GM12878 (cell line): Measurements from ENCODE around the gene MRPL46. TPM values are rescaled to one million over a fixed set of nuclear protein-coding genes. Genes with fewer than 3 reads are reported as not detected.

Experiments
- ATAC-seq: fragments of 200-7000 bp; cut with Tn5 transposase; 3 replicates; pipeline ENCODE4 v1.9.1; 2020; ENCODE audit warnings: mild to moderate bottlenecking, moderate library complexity
- BruUV-seq: library from RNA; stranded (reverse); fragments of 400-500 nt; replicated peaks from 2 replicates; lab custom pipeline; 2021; lab: Mats Ljungman, UMichigan
- CTCF ChIA-PET: fragments of 300-600 bp; sonication (Branson Sonifier 250); formaldehyde crosslinking; extraction: SDS; loops from one replicate; lab custom pipeline; 2021; ENCODE audit warnings: inconsistent platforms; lab: Yijun Ruan, JAX
- POLR2A ChIA-PET: fragments of 350-600 bp; formaldehyde crosslinking; extraction: SDS; loops from one replicate; lab custom pipeline; 2021; ENCODE audit warnings: inconsistent platforms; lab: Charles Lee
- RAD21 ChIA-PET: fragments of 300-600 bp; sonication (Branson Sonifier 250); formaldehyde crosslinking; loops from one replicate; lab custom pipeline; 2023; ENCODE audit warnings: antibody characterized with exemption; ENCODE audit not compliant: unreplicated experiment; lab: Charles Lee
- SMC1A ChIA-PET: fragments of 300-600 bp; sonication (Branson Sonifier 250); formaldehyde crosslinking; loops from one replicate; lab custom pipeline; 2023; ENCODE audit not compliant: unreplicated experiment, uncharacterized antibody; lab: Charles Lee
- DNase-seq: peaks from one replicate; pipeline ENCODE4 v3.0.0-alpha.2; 2011; ENCODE audit warnings: low read depth, low spot score
- FAIRE-seq: peaks from 3 replicates; lab custom pipeline; 2011; peaks lifted over from hg19 to GRCh38; lab: Jason Lieb, UNC
- H2AFZ ChIP-seq: 2 replicates; pipeline ENCODE4 v1.6.0; 2011; ENCODE audit warnings: low read depth, low read length, control low read depth; ENCODE audit not compliant: control insufficient read depth
- H3K27ac ChIP-seq: 2 replicates; pipeline ENCODE4 v1.5.1; 2011; ENCODE audit warnings: control low read depth; ENCODE audit not compliant: control insufficient read depth, insufficient read depth
- H3K27me3 ChIP-seq, 2 experiments: replicated peaks in 1 of 2; 2 replicates each; pipeline versions ENCODE4 v1.6.0 to v1.6.1; 2011; ENCODE audit warnings: low read length in 1 of 2; ENCODE audit not compliant: control insufficient read depth in 2 of 2, insufficient read depth in 2 of 2
- H3K36me3 ChIP-seq, 2 experiments: 2 replicates each; pipeline ENCODE4 v1.5.1; 2011; ENCODE audit warnings: low read length in 1 of 2; ENCODE audit not compliant: control insufficient read depth in 2 of 2, insufficient read depth in 2 of 2
- H3K4me1 ChIP-seq: 2 replicates; pipeline ENCODE4 v1.6.1; 2011; ENCODE audit warnings: mild to moderate bottlenecking, low read length, moderate library complexity, mixed read lengths; ENCODE audit not compliant: control insufficient read depth, insufficient read depth
- H3K4me2 ChIP-seq: 2 replicates; pipeline ENCODE4 v1.6.0; 2011; ENCODE audit warnings: control low read depth; ENCODE audit not compliant: control insufficient read depth, insufficient read depth
- H3K4me3 ChIP-seq: fragments of 200-600 bp; sonication (generic); 2 replicates; pipeline ENCODE4 v1.5.1; 2016
- H3K79me2 ChIP-seq: 2 replicates; pipeline ENCODE4 v1.6.0; 2011; ENCODE audit warnings: low read length; ENCODE audit not compliant: control insufficient read depth, insufficient read depth
- H3K9ac ChIP-seq: 2 replicates; pipeline ENCODE4 v1.8.0; 2011; ENCODE audit warnings: low read length, control low read depth, mixed read lengths; ENCODE audit not compliant: control insufficient read depth, insufficient read depth
- H3K9me3 ChIP-seq: replicated peaks from 3 replicates; pipeline ENCODE4 v1.5.1; 2011; ENCODE audit warnings: mild to moderate bottlenecking, low read length; ENCODE audit not compliant: control insufficient read depth, insufficient read depth
- H4K20me1 ChIP-seq: 2 replicates; pipeline ENCODE4 v1.6.0; 2011; ENCODE audit not compliant: control insufficient read depth, insufficient read depth
- BHLHE40 ChIP-seq, 2 experiments: fragments of 450-650 bp in 1 of 2; IDR thresholded peaks; 2 replicates each; pipeline ENCODE4 v1.6.1; 2011 to 2017; ENCODE audit warnings: low read depth in 2 of 2, borderline replicate concordance in 1 of 2, improper control_type of control experiment in 1 of 2, low read length in 1 of 2, mild to moderate bottlenecking in 1 of 2
- CBFB ChIP-seq: IDR thresholded peaks from 2 replicates; pipeline ENCODE4 v1.6.1; 2016; ENCODE audit warnings: antibody characterized with exemption, low read depth
- CREB1 ChIP-seq: IDR thresholded peaks from 2 replicates; pipeline ENCODE4 v1.6.1; 2012; ENCODE audit warnings: low read depth, mild to moderate bottlenecking, inconsistent platforms
- GABPA ChIP-seq: IDR thresholded peaks from 2 replicates; pipeline ENCODE4 v1.6.1; 2014; ENCODE audit warnings: antibody characterized with exemption, low read depth, mild to moderate bottlenecking, inconsistent platforms
- NFIC ChIP-seq: IDR thresholded peaks from 2 replicates; pipeline ENCODE4 v1.6.1; 2012; ENCODE audit warnings: low read depth, mild to moderate bottlenecking, inconsistent platforms, low read length, moderate library complexity
- NR2F1 ChIP-seq: fragments of 450-650 bp; conservative IDR thresholded peaks from 2 replicates; pipeline ENCODE4 v1.6.1; 2017; ENCODE audit warnings: mild to moderate bottlenecking
- PML ChIP-seq: IDR thresholded peaks from 2 replicates; pipeline ENCODE4 v1.6.1; 2012; ENCODE audit warnings: low read length, inconsistent platforms
- SIX5 ChIP-seq: IDR thresholded peaks from 2 replicates; pipeline ENCODE4 v1.6.1; 2011; ENCODE audit warnings: mild to moderate bottlenecking, low read depth, low read length, moderate library complexity; ENCODE audit not compliant: severe bottlenecking
- SMARCA5 ChIP-seq: fragments of 450-650 bp; IDR thresholded peaks from 2 replicates; pipeline ENCODE4 v1.6.1; 2017; ENCODE audit warnings: mild to moderate bottlenecking
- YY1 ChIP-seq: IDR thresholded peaks from 2 replicates; pipeline ENCODE4 v1.6.1; 2011; ENCODE audit warnings: low read depth, mild to moderate bottlenecking, low read length
- WGBS: methylation state at CpG from one replicate; pipeline ENCODE4 v1.1.6; 2016; ENCODE audit warnings: low lambda C conversion rate; ENCODE audit not compliant: insufficient replicate concordance, insufficient coverage; ENCODE audit errors: missing lambda C conversion rate; 5-methylcytosine and 5-hydroxymethylcytosine counted together
- in situ Hi-C: fragments of 300-500 bp; cut with MboI; formaldehyde crosslinking; loops from 9 replicates; pipeline ENCODE4 v1.14.3; 2018; ENCODE audit warnings: mixed read lengths
- intact Hi-C: fragments of 100-400 bp; cut with micrococcal nuclease; formaldehyde crosslinking; loops from one replicate; pipeline ENCODE4 v1.14.2; 2022; ENCODE audit not compliant: unreplicated experiment
- polyA plus RNA-seq, 11 experiments: library from polyadenylated mRNA; depleted of rRNA in 4 of 11; unstranded in 6 of 11; stranded (reverse) in 5 of 11; fragments of >200 nt; fragmentation: Nextera tagmentation in 4 of 11; fragmentation: Illumina TruSeq in 1 of 11; extraction: Ambion mirVana in 4 of 11; extraction: Trizol in 1 of 11; gene quantifications; 1 replicate in 1 of 11; 2 replicates in 10 of 11; pipeline versions ENCODE4 v1.2.1 to v1.2.3, GENCODE V29; 2011 to 2016; ENCODE audit warnings: inconsistent platforms in 2 of 11, missing spikeins in 2 of 11, low read depth in 1 of 11
- total RNA-seq, 4 experiments: library from RNA; depleted of rRNA in 3 of 4; stranded (reverse); fragments of >200 nt in 3 of 4; fragmentation: Illumina TruSeq in 1 of 4; extraction: Trizol in 1 of 4; gene quantifications; 2 replicates each; pipeline versions ENCODE4 v1.2.1 to v1.2.3, GENCODE V29; 2013 to 2021
- TF ChIP-seq, protein P1 (sequence below), 3 experiments: IDR thresholded peaks in 2 of 3; conservative IDR thresholded peaks in 1 of 3; 2 replicates each; pipeline ENCODE4 v1.5.1; 2011; ENCODE audit warnings: low read depth in 3 of 3, low read length in 3 of 3, mild to moderate bottlenecking in 3 of 3, control low read depth in 2 of 3, moderate library complexity in 2 of 3, inconsistent platforms in 1 of 3, mixed read lengths in 1 of 3; ENCODE audit not compliant: control insufficient read depth in 2 of 3, insufficient read depth in 1 of 3; ENCODE audit errors: extremely low read depth in 1 of 3

The MRPL46 gene
- total and polyA plus RNA-seq, 10 of the 15 experiments (the other 5 are each of a cell fraction or from before 2014, with no cell fraction given), result 37.4 to 96.7 (median 52.9) TPM

DNA sequence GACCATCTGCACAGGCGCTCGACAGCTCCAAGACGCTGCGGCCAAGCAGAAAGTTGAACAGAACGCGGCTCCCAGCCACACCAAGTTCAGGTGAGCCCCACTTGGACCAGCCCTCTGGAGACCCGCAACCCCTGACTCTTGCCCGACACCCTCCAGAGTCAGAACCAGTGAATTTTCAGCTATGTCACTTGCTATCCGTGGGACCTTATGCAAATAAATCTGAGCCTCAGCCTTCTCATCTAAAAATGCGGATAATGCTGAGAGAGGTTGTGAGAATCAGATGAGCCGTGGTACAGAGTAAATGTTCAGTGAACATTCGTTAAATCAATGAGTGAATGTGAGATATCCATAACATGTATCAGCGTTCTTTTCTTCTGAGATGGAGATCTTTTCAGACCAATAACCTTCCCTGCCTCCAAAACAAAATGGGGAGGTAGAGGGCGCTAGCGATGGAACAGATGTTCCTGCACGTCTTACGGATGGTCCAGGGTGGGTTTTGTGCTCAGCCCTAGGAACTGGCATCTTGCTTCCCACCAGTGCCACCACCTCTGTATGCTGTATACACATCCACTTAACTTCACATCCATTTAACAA lies 844 bp upstream of the MRPL46 start:
- peak overlapping the region; percentile 60 for H3K4me2 ChIP-seq
- H3K4me3 ChIP-seq, result peak overlapping the region; percentile 95
- H2AFZ ChIP-seq, result peak overlapping the region; percentile 99
- SMC1A ChIA-PET, result interaction anchor here (0.8 to 1.3 kb wide), 3 partner anchors 12 to 50 kb away, joined by 3 to 4 read pairs (median 3); no protein-coding TSS in a partner anchor
- H3K79me2 ChIP-seq, result peaks cover 36% of the 10 kb centered on the region
- TSS peak; percentile 57 for BruUV-seq
- H3K4me1 ChIP-seq, result peaks cover 10% of the 10 kb centered on the region
- WGBS, result 2% methylated on average over 17 of the region's 17 CpGs
- CTCF ChIA-PET, result interaction anchor here (0.7 to 4.1 kb wide), 7 partner anchors 12 to 776 kb away, joined by 3 to 24 read pairs (median 4); partner anchors contain the start of genes AEN, FANCI and ISG20
- peak; percentile 8 for ATAC-seq
- POLR2A ChIA-PET, result interaction anchor here (1.0 to 1.4 kb wide), 4 partner anchors 12 to 170 kb away, joined by 3 to 5 read pairs (median 4); partner anchors contain the start of gene AEN
- H3K27ac ChIP-seq, result peak overlapping the region; percentile 97
- no peak for DNase-seq
- no peak for TF ChIP-seq BHLHE40 (IDR thresholded peaks at IDR 0.05; ENCODE audit: borderline replicate concordance in 1 of 2, low read depth in 2 of 2, low read length in 1 of 2)
- TF ChIP-seq NFIC, result no peak
- 0 out of 2 replicates have a peak, but pooled peaks have one; percentile 7 for TF ChIP-seq CBFB
- 0 out of 2 replicates have a peak, but pooled peaks have one; percentile 33 for TF ChIP-seq YY1
- TF ChIP-seq NR2F1, result no peak
- TF ChIP-seq PML, result no peak
- TF ChIP-seq CREB1, result no peak
- TF ChIP-seq SIX5, result no peak
- peak; percentile 57; the same call in 1 of the 2 replicates for TF ChIP-seq SMARCA5
- TF ChIP-seq, protein P1, sequence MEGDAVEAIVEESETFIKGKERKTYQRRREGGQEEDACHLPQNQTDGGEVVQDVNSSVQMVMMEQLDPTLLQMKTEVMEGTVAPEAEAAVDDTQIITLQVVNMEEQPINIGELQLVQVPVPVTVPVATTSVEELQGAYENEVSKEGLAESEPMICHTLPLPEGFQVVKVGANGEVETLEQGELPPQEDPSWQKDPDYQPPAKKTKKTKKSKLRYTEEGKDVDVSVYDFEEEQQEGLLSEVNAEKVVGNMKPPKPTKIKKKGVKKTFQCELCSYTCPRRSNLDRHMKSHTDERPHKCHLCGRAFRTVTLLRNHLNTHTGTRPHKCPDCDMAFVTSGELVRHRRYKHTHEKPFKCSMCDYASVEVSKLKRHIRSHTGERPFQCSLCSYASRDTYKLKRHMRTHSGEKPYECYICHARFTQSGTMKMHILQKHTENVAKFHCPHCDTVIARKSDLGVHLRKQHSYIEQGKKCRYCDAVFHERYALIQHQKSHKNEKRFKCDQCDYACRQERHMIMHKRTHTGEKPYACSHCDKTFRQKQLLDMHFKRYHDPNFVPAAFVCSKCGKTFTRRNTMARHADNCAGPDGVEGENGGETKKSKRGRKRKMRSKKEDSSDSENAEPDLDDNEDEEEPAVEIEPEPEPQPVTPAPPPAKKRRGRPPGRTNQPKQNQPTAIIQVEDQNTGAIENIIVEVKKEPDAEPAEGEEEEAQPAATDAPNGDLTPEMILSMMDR (IDR thresholded peaks at IDR 0.05 in 2 of 3, conservative IDR thresholded peaks at IDR 0.05 in 1 of 3; ENCODE audit: control insufficient read depth in 2 of 3, extremely low read depth in 1 of 3, insufficient read depth in 1 of 3, low read depth in 3 of 3, low read length in 3 of 3), result peak; percentile 35 to 40 (median 35); a peak in 4 of 6 replicates
- TF ChIP-seq GABPA, result no peak
- no peaks in the 10 kb centered on the region for H4K20me1 ChIP-seq
- peak overlapping the region; percentile 85 for H3K9ac ChIP-seq
- no peaks in the 10 kb centered on the region for H3K9me3 ChIP-seq
- intact Hi-C loops (loop anchor here (1.0 kb wide), 1 partner anchor 78 kb away; the partner anchor contains the start of gene DET1), in situ Hi-C loops (no loop called here)
- FAIRE-seq, result no peak
- RAD21 ChIA-PET, result interaction anchor here (1.0 to 1.2 kb wide), 2 partner anchors 147 to 157 kb away, joined by 3 to 5 read pairs; no protein-coding TSS in a partner anchor
- no peaks in the 10 kb centered on the region for H3K27me3 ChIP-seq
- peaks cover under 1 to 4% of the 10 kb centered on the region in 2 experiments; a peak in 3 of 4 replicates for H3K36me3 ChIP-seq
